ENCODE results near the gene SAMD3.

- TF ChIP-seq POLR2AphosphoS5 (IDR thresholded peaks at IDR 0.05; ENCODE audit: borderline replicate concordance, low read depth, low read length) (no peak), EZH2 (IDR thresholded peaks at IDR 0.05) (no peak)
These were observed 31.8 kb downstream of the SAMD3 start for GRCh38 chr6:130190701-130191690.

Data from SK-N-MC (cell line).